HCT116 (cell line): Measurements from ENCODE around the gene CD40. TPM values are rescaled to one million over a fixed set of nuclear protein-coding genes. Genes with fewer than 3 reads are reported as not detected.

Source experiments
- ATAC-seq: fragments of 200-7000 bp; cut with Tn5 transposase; 2 replicates; pipeline ENCODE4 v1.9.1; 2020; ENCODE audit warnings: mild to moderate bottlenecking, moderate library complexity
- BruUV-seq: library from RNA; stranded (reverse); fragments of 400-500 nt; replicated peaks from 2 replicates; lab custom pipeline; 2021; lab: Mats Ljungman, UMichigan
- CTCF ChIA-PET: fragments of 300-600 bp; sonication (Branson Sonifier 250); formaldehyde crosslinking; loops from one replicate; lab custom pipeline; 2021; ENCODE audit warnings: antibody characterized with exemption; lab: Charles Lee
- POLR2A ChIA-PET: fragments of 300-600, 350-600 bp; sonication (Branson Sonifier 250); formaldehyde crosslinking; loops from one replicate; lab custom pipeline; 2021; ENCODE audit warnings: antibody characterized with exemption; lab: Charles Lee
- RAD21 ChIA-PET, 2 experiments: fragments of 300-600 bp; sonication (Branson Sonifier 250); formaldehyde crosslinking; loops; one replicate each; lab custom pipeline; 2023; ENCODE audit warnings: low total read pairs in 2 of 2; ENCODE audit not compliant: uncharacterized antibody in 2 of 2, unreplicated experiment in 2 of 2, low non-redundant PET in 1 of 2; lab: Charles Lee
- DNase-seq: peaks from one replicate; pipeline ENCODE4 v3.0.0-alpha.2; 2010; ENCODE audit warnings: low read depth, low spot score
- H2AFZ ChIP-seq: fragments of 200-600 bp; shearing (Covaris generic), sonication (generic); 2 replicates; pipeline ENCODE4 v1.6.1; 2017; ENCODE audit warnings: low read depth, mixed run types, mixed read lengths, antibody characterized with exemption, low read length; ENCODE audit not compliant: poor library complexity, severe bottlenecking
- H3K27ac ChIP-seq: 2 replicates; pipeline ENCODE4 v1.5.1; 2012; ENCODE audit warnings: low read depth, low read length
- H3K27me3 ChIP-seq: fragments of 200-600 bp; sonication (generic); 2 replicates; pipeline ENCODE4 v1.6.1; 2016; ENCODE audit warnings: mixed run types, low read length, mixed read lengths; ENCODE audit not compliant: insufficient read depth
- H3K36me3 ChIP-seq, 2 experiments: fragments of 200-500 bp in 1 of 2; fragments of 200-600 bp in 1 of 2; sonication (Bioruptor generic) in 1 of 2; sonication (generic) in 1 of 2; 2 replicates each; pipeline versions ENCODE4 v1.5.1 to v1.6.1; 2014 to 2016; ENCODE audit warnings: low read length in 2 of 2, inconsistent platforms in 1 of 2, mixed read lengths in 1 of 2, mixed run types in 1 of 2; ENCODE audit not compliant: insufficient read depth in 2 of 2, control insufficient read depth in 1 of 2
- H3K4me1 ChIP-seq, 2 experiments: fragments of 200-600 bp in 1 of 2; sonication (generic) in 1 of 2; 2 replicates each; pipeline versions ENCODE4 v1.5.1 to v1.6.1; 2012 to 2017; ENCODE audit warnings: low read length in 2 of 2, inconsistent platforms in 1 of 2, mild to moderate bottlenecking in 1 of 2, mixed read lengths in 1 of 2, mixed run types in 1 of 2, moderate library complexity in 1 of 2; ENCODE audit not compliant: insufficient read depth in 2 of 2, control insufficient read depth in 1 of 2
- H3K4me2 ChIP-seq: fragments of 200-600 bp; sonication (generic); 2 replicates; pipeline ENCODE4 v1.6.1; 2017; ENCODE audit warnings: mixed run types, low read length, mixed read lengths
- H3K4me3 ChIP-seq, 2 experiments: fragments of 200-600 bp in 1 of 2; sonication (generic) in 1 of 2; replicated peaks in 1 of 2; 2 replicates each; pipeline ENCODE4 v1.5.1; 2011 to 2016; ENCODE audit warnings: low read length in 2 of 2, control low read depth in 1 of 2, low read depth in 1 of 2, mild to moderate bottlenecking in 1 of 2, mixed read lengths in 1 of 2, mixed run types in 1 of 2
- H3K79me2 ChIP-seq: fragments of 200-600 bp; sonication (generic); 2 replicates; pipeline ENCODE4 v1.6.1; 2017; ENCODE audit warnings: mild to moderate bottlenecking, mixed run types, low read length, moderate library complexity, mixed read lengths; ENCODE audit not compliant: insufficient read depth
- H3K9ac ChIP-seq: fragments of 200-600 bp; sonication (generic); 2 replicates; pipeline ENCODE4 v1.6.1; 2016; ENCODE audit warnings: low read length, mixed read lengths
- H3K9me2 ChIP-seq: fragments of 200-600 bp; sonication (generic), shearing (Covaris generic); 2 replicates; pipeline ENCODE4 v1.6.1; 2017; ENCODE audit warnings: mixed run types, mild to moderate bottlenecking, moderate library complexity; ENCODE audit not compliant: insufficient read depth
- H3K9me3 ChIP-seq, 2 experiments: fragments of 200-500 bp in 1 of 2; fragments of 200-600 bp in 1 of 2; sonication (Bioruptor generic) in 1 of 2; sonication (generic) in 1 of 2; 2 replicates each; pipeline ENCODE4 v1.6.1; 2014 to 2017; ENCODE audit warnings: low read length in 2 of 2, mixed read lengths in 2 of 2, inconsistent platforms in 1 of 2, low read depth in 1 of 2, mild to moderate bottlenecking in 1 of 2, mixed run types in 1 of 2, moderate library complexity in 1 of 2; ENCODE audit not compliant: control insufficient read depth in 1 of 2, insufficient read depth in 1 of 2
- H4K20me1 ChIP-seq: fragments of 200-600 bp; sonication (generic), shearing (Covaris generic); 2 replicates; pipeline ENCODE4 v1.6.1; 2017; ENCODE audit warnings: mixed run types, mild to moderate bottlenecking, moderate library complexity; ENCODE audit not compliant: insufficient read depth
- CBX3 ChIP-seq: IDR thresholded peaks from 2 replicates; pipeline ENCODE4 v1.6.1; 2012; ENCODE audit warnings: low read depth
- CEBPB ChIP-seq: IDR thresholded peaks from 2 replicates; pipeline ENCODE4 v1.6.1; 2012; ENCODE audit warnings: low read depth
- CTCF ChIP-seq, 3 experiments: fragments of 200-600 bp in 1 of 3; sonication (generic) in 1 of 3; IDR thresholded peaks in 2 of 3; conservative IDR thresholded peaks in 1 of 3; 2 replicates each; pipeline ENCODE4 v1.5.1; 2012 to 2017; ENCODE audit warnings: low read depth in 2 of 3, low read length in 2 of 3, antibody characterized with exemption in 1 of 3, borderline replicate concordance in 1 of 3, control low read depth in 1 of 3, mild to moderate bottlenecking in 1 of 3, mixed read lengths in 1 of 3, mixed run types in 1 of 3, moderate library complexity in 1 of 3; ENCODE audit not compliant: insufficient read depth in 1 of 3
- ELF1 ChIP-seq: IDR thresholded peaks from 2 replicates; pipeline ENCODE4 v1.6.1; 2012; ENCODE audit warnings: low read depth, borderline replicate concordance
- EZH2 ChIP-seq: fragments of 200-600 bp; sonication (generic); IDR thresholded peaks from 2 replicates; pipeline ENCODE4 v1.6.1; 2017; ENCODE audit warnings: antibody characterized with exemption, mixed run types
- FOSL1 ChIP-seq: IDR thresholded peaks from 2 replicates; pipeline ENCODE4 v1.6.1; 2012; ENCODE audit warnings: low read depth
- JUND ChIP-seq: IDR thresholded peaks from 2 replicates; pipeline ENCODE4 v1.6.1; 2012
- POLR2AphosphoS5 ChIP-seq: IDR thresholded peaks from 2 replicates; pipeline ENCODE4 v1.6.1; 2011; ENCODE audit warnings: mild to moderate bottlenecking, low read depth, low read length, moderate library complexity
- REST ChIP-seq: IDR thresholded peaks from 2 replicates; pipeline ENCODE4 v1.6.1; 2012; ENCODE audit warnings: low read depth
- SIN3A ChIP-seq: IDR thresholded peaks from 2 replicates; pipeline ENCODE4 v1.6.1; 2012; ENCODE audit warnings: low read depth
- SP1 ChIP-seq: IDR thresholded peaks from 2 replicates; pipeline ENCODE4 v1.6.1; 2012; ENCODE audit warnings: low read depth
- SRF ChIP-seq: IDR thresholded peaks from 2 replicates; pipeline ENCODE4 v1.6.1; 2012; ENCODE audit warnings: low read depth
- TCF7L2 ChIP-seq: IDR thresholded peaks from 2 replicates; pipeline ENCODE4 v1.7.0; 2011; ENCODE audit warnings: borderline replicate concordance, inconsistent platforms; ENCODE audit not compliant: insufficient read depth, insufficient read length; ENCODE audit errors: extremely low read depth
- YY1 ChIP-seq: IDR thresholded peaks from 2 replicates; pipeline ENCODE4 v1.6.1; 2011; ENCODE audit warnings: low read length, low read depth, moderate library complexity, mild to moderate bottlenecking; ENCODE audit not compliant: insufficient replicate concordance; ENCODE audit errors: extremely low read depth
- intact Hi-C: fragments of 100-400 bp; cut with micrococcal nuclease; formaldehyde crosslinking; loops from 2 replicates; pipeline ENCODE4 v1.10.0; 2022
- total RNA-seq: library from RNA; stranded (reverse); gene quantifications from one replicate; pipeline ENCODE4 v1.2.1, GENCODE V29; 2021; ENCODE audit not compliant: unreplicated experiment
- TF ChIP-seq, protein P1 (sequence below): IDR thresholded peaks from 2 replicates; pipeline ENCODE4 v1.6.1; 2012
- TF ChIP-seq, protein P2 (sequence below): IDR thresholded peaks from 2 replicates; pipeline ENCODE4 v1.6.1; 2011; ENCODE audit warnings: mild to moderate bottlenecking, low read length, moderate library complexity; ENCODE audit not compliant: insufficient replicate concordance; ENCODE audit errors: extremely low read depth

CD40 gene
- total RNA-seq, 1 experiment from 2014 or later, result 21.3 TPM

DNA sequence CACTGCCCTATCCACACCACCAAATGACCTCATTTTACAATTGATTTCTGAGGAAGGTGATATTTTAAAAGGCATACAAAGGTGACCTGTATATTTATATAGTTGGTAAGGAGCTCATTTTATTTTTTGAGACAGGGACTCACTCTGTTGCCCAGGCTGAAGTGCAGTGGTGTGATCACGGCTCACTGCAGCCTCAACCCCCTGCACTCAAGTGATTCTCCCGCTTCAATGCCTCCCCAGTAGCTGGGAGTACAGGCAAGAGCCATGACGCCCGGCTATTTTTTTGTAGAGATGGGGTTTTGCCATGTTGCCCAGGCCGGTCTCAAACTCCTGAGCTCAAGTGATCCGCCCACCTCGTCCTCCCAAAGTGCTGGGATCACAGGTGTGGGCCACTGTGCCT lies 41.3 kb upstream of the CD40 start:
- no TSS peak for BruUV-seq
- no peak overlapping the region for H3K9ac ChIP-seq
- no peak for ATAC-seq

More for the DNA sequence above, 41.3 kb upstream of the CD40 start:
- Histone ChIP-seq H3K4me2 (no peak overlapping the region), H3K27me3 (no peaks in the 10 kb centered on the region), H3K9me3 (no peaks in the 10 kb centered on the region), H3K36me3 (peaks cover 15 to 36% of the 10 kb centered on the region in 2 experiments; a peak in 3 of 4 replicates), H2AFZ (no peak overlapping the region), H4K20me1 (peaks cover 11% of the 10 kb centered on the region; the same call in 1 of the 2 replicates), H3K4me3 (no peak overlapping the region), H3K79me2 (peaks cover 48% of the 10 kb centered on the region), H3K27ac (no peak overlapping the region), H3K9me2 (no peaks in the 10 kb centered on the region), H3K4me1 (no peaks in the 10 kb centered on the region)
- intact Hi-C loops, result no loop called here
- CTCF ChIA-PET, result no interaction called here
- TF ChIP-seq TCF7L2 (no peak), SIN3A (no peak), CBX3 (no peak), ELF1 (no peak), FOSL1 (no peak), EZH2 (no peak), POLR2AphosphoS5 (no peak), SRF (no peak), SP1 (no peak), YY1 (no peak), REST (no peak), JUND (no peak), CEBPB (no peak), CTCF (IDR thresholded peaks at IDR 0.05 in 2 of 3, conservative IDR thresholded peaks at IDR 0.05 in 1 of 3; ENCODE audit: borderline replicate concordance in 1 of 3, insufficient read depth in 1 of 3, low read depth in 2 of 3, low read length in 2 of 3) (no peak)
- TF ChIP-seq, protein P1, sequence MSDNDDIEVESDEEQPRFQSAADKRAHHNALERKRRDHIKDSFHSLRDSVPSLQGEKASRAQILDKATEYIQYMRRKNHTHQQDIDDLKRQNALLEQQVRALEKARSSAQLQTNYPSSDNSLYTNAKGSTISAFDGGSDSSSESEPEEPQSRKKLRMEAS, result no peak
- TF ChIP-seq, protein P2, sequence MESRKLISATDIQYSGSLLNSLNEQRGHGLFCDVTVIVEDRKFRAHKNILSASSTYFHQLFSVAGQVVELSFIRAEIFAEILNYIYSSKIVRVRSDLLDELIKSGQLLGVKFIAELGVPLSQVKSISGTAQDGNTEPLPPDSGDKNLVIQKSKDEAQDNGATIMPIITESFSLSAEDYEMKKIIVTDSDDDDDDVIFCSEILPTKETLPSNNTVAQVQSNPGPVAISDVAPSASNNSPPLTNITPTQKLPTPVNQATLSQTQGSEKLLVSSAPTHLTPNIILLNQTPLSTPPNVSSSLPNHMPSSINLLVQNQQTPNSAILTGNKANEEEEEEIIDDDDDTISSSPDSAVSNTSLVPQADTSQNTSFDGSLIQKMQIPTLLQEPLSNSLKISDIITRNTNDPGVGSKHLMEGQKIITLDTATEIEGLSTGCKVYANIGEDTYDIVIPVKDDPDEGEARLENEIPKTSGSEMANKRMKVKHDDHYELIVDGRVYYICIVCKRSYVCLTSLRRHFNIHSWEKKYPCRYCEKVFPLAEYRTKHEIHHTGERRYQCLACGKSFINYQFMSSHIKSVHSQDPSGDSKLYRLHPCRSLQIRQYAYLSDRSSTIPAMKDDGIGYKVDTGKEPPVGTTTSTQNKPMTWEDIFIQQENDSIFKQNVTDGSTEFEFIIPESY, result no peak
- POLR2A ChIA-PET, result no interaction called here
- RAD21 ChIA-PET, result no interaction called here
- no peak for DNase-seq
